Activated naive CD4-positive, alpha-beta T cell treated with anti-CD3 and anti-CD28 coated beads, Interleukin-2, amount 50 U/mL, for 16 hours (primary cell): ENCODE measurements around the gene KRT23.
"Not testable (repeated sequence)": the region's sequence is repeated elsewhere in the genome, so short reads cannot be mapped to it uniquely, and the experiment has no call there.

Source experiments
- DNase-seq: peaks from one replicate; pipeline ENCODE4 v3.0.0-alpha.2; 2020

KRT23 gene

DNA sequence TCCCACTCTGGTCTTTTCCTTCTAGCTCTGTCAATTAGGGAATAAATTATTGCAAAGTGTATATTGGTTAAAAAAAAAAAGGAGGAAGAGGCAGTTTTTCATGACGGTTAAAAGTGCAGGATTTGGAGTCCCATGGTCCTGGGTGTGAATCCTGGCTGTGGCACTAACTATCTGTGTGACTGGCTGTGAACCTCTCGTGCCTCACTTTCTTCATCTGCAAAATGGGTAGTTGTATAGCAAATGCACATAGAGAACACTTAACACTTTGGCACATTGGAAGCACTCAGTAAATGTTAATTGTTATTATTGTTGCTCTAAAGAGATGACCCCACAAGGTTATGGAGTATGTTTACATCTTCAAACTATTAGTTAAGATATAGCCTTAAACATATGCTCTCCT, 10.5 kb upstream of the KRT23 start:
- DNase-seq, result no peak

DNA sequence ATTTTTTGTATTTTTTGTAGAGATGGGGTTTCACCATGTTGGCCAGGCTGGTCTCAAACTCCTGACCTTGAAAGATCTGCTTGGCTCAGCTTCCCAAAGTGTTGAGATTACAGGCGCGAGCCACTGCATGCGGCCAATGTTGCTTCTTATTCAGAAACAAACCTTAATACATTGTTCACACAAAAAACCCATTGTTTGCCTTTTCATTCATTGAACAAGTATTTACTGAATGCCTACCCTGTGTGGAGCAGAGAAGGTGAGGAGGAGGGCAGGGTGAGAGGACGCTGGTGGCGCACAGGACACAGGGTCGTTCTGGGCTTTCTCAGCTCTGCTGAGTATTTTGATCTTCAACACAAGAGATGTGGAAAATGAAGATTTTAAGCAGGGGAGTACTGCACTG, 8.0 kb upstream of the KRT23 start:
- DNase-seq, result no peak

- no peak for DNase-seq
Measured at GRCh38 chr17:40944531-40944930, 7.1 kb upstream of the KRT23 start.

DNA sequence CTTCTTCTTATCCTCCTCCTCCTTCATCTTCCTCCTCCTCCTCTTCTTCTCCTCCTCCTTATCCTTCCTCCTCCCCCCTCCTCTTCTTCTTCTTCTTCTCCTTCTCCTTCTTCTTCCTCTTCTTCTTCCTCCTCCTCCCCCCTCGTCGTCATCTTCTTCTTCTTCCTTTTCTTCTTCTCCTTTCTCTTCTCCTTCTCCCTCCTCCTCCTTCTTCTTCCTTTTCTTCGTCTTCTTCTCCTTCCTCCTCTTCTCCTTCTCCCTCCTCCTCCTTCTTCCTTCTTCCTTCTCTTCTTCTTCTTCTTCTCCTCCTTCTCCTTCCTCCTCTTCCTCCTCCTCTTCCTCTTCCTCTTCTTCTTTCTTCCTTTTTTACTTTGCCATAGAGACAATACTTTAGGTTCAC, 5.1 kb upstream of the KRT23 start:
- no peak for DNase-seq

DNA sequence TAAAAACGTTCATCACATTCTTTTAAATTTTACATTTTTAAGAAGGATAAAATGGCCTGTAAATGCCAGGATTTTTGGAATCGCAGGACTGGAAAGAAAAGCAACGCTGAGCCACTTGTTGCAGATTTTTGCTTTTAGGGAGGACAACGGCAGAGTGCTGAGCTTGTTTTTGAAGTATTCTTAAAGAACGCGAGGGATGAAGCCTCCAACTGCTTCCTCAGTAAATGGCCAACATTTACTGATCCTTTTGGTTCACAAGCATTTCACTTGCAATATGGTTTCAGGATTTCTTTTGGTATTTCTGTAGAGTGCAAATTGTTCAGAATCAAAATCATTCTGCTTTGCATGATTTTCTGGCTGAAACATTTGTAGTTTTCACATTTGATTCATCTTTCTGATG, 2.8 kb upstream of the KRT23 start:
- no peak for DNase-seq

GRCh38 chr17:40938981-40939380, 1.5 kb upstream of the KRT23 start:
- DNase-seq, result no peak

DNA sequence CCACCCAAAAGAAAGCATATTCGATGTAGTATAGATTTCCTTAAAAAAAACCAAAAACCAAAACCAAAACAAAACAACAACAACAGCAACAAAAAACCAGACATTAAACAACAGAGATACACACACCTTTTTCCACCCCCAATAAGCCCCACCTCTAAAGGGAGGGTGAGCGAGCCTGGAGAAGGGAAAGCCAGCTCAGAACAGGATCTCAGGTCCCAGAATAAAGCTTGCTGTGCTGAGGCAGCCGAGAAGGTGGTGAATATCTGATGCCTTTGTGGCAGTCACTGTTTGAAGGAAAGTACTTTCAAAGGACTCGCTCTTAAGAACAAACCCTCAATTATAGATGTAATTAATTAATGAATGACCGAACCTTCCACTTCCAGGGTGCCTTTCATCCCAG, 470 bp downstream of the KRT23 start:
- no peak for DNase-seq

- no peak for DNase-seq
Measured at GRCh38 chr17:40936437-40936971, 942 bp downstream of the KRT23 start.

- no peak for DNase-seq
Measured at GRCh38 chr17:40935624-40936023, 1.8 kb downstream of the KRT23 start.

- DNase-seq, result no peak
Measured at GRCh38 chr17:40932608-40933007, 4.8 kb downstream of the KRT23 start.

DNA sequence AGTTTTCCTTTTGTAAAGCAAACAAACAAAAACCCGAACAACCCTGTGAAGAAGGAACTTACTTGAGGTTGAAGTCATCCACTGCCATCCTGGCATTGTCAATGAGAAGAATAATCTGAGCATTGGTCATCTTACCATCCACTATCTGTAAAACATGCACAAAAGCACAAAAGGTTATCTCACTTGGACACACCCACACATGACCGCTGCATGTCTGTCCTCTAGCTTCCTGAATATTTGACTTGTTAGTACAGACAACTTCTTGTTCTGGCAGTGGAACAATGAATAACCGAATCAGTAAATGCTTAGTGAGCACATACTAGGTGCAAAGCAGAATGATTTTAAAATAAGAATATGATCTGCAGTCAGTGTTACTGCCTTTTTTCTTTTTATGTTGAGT, 6.1 kb downstream of the KRT23 start:
- DNase-seq, result no peak

GRCh38 chr17:40926341-40926740, 11.1 kb downstream of the KRT23 start:
- no peak for DNase-seq

GRCh38 chr17:40922239-40922638, 15.2 kb downstream of the KRT23 start:
- DNase-seq, result no peak

- no peak for DNase-seq
Measured at GRCh38 chr17:40921026-40921425, 16.4 kb downstream of the KRT23 start.

- DNase-seq, result not testable (repeated sequence)
Measured at GRCh38 chr17:40917116-40917515, 20.3 kb downstream of the KRT23 start.

DNA sequence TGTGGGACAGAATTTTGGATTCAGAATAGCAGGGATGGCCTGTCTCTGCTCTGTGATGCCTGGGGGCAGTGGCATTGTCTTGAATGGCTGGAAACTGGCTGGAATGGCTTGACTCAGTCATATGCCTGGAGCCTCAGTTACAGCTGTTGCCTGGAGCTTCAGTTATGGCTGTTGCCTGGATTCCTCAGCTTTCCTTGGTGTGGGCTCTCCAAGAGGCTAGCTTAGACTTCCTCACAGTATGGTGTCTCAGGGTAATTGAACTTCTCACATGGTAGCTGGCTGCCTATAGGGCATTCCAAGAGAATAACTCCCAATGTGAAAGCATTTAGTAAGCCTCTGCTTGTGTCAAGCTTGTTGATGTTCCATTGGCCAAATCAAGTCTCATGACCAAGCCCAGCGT, 21.1 kb downstream of the KRT23 start:
- no peak for DNase-seq

GRCh38 chr17:40915721-40916256, 21.7 kb downstream of the KRT23 start:
- DNase-seq, result no peak

- no peak for DNase-seq
Measured at GRCh38 chr17:40915199-40915661, 22.2 kb downstream of the KRT23 start.

DNA sequence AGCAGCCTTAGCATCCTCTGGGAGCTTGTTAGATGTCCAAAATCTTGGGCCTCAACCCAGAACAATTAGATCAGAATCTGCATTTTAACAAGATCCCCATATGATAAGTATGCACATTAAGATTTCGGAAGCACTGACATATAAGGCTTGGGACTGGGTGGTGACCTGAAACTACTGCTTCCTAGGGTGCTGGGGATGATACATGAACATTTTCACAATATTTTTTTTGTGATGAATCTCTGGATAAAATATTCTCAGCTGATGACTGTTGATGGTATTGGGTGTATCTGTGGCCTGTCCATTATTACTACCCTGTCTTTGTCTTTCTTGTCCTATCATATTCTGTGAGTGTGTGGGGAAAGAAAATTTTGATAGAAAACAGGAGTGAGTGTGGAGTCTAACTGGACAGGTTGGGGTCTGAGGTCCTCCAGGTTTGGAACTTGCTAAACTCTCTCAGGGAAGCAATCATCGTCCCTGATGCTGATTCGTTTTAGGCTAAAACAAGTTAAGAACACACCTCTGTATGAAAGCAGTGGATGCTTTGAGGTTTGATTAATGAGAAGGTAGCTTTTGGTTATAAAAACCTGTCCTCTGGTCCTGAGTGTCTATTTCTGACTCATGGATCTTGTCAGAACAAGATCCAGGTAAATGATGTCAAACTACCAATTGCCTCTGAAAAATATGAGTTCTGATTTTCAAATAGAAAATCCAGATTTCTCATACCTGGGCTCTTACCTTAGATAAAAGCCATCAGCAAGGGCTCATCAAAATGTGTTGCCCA, 23.2 kb downstream of the KRT23 start:
- DNase-seq, result no peak

- no peak for DNase-seq
Measured at GRCh38 chr17:40912486-40913210, 24.8 kb downstream of the KRT23 start.

DNA sequence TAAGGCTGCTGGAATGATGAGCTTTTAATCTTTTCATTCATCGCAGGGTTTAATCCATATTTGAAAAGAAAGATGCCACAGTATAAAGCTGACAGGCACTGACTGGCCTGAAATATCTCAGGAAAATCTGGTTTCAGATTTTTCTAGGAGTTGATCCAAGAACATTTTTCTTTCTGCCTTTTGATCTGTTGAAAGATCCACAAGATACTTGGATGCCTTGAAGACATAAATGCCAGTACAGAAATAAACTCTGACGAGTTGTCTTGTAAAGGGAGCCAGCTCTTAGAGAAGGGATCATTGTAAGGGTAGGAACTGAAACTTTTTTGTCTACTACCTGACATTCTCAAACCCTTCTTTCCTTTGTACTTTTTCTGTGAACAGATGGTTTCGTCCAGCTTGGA, 27.0 kb downstream of the KRT23 start:
- DNase-seq, result no peak

GRCh38 chr17:40909755-40910154, 27.7 kb downstream of the KRT23 start:
- no peak for DNase-seq

- peak; percentile 62 for DNase-seq
Measured at GRCh38 chr17:40909351-40909750, 28.1 kb downstream of the KRT23 start.

DNA sequence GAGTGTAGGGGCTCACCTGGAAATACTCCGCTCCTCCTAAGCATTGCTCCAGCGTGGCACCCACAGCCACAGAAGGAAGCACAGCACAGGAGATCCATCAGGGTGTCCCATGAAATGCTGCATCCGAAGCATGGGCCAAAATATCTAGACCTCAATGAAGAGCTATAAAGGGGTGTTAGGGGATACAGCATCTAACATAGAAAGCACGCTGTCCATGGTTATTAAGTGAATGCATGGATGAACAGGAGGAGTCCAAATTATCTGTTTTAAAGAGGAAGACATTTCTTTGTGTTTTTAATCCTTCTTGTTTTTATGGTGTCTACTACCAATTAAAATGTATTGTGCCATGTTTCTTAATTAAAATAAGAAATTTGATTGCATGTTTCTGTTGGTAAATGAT, 30.8 kb downstream of the KRT23 start:
- DNase-seq, result no peak
